MCF 10A (cell line): ENCODE data around the gene SEZ6L2. TPM values are rescaled to one million over a fixed set of nuclear protein-coding genes. Genes with fewer than 3 reads are reported as not detected.

Experiments
- BruUV-seq: library from RNA; stranded (reverse); fragments of 400-500 nt; replicated peaks from 2 replicates; lab custom pipeline; 2021; lab: Mats Ljungman, UMichigan
- CTCF ChIA-PET: fragments of 300-600 bp; sonication (Branson Sonifier 250); formaldehyde crosslinking; extraction: SDS; loops from one replicate; lab custom pipeline; 2021; ENCODE audit warnings: antibody characterized with exemption, inconsistent platforms; lab: Yijun Ruan, JAX
- POLR2A ChIA-PET: fragments of 300-600, 350-650 bp; sonication (Branson Sonifier 250); formaldehyde crosslinking; extraction: SDS; loops from one replicate; lab custom pipeline; 2020; ENCODE audit warnings: antibody characterized with exemption, inconsistent platforms; lab: Yijun Ruan, JAX
- DNase-seq: peaks from one replicate; pipeline ENCODE4 v3.0.0-alpha.2; 2018; ENCODE audit not compliant: unreplicated experiment
- H3K27ac Mint-ChIP-seq: one replicate; pipeline ENCODE4 v1.8.0; 2022; ENCODE audit warnings: mild to moderate bottlenecking, low read depth, mixed read lengths; ENCODE audit not compliant: unreplicated experiment
- H3K27me3 Mint-ChIP-seq: one replicate; pipeline ENCODE4 v1.8.0; 2022; ENCODE audit warnings: mixed read lengths; ENCODE audit not compliant: insufficient read depth, unreplicated experiment
- H3K36me3 Mint-ChIP-seq: one replicate; pipeline ENCODE4 v1.8.0; 2022; ENCODE audit warnings: mild to moderate bottlenecking, moderate library complexity, mixed read lengths; ENCODE audit not compliant: insufficient read depth, unreplicated experiment
- H3K4me1 Mint-ChIP-seq: one replicate; pipeline ENCODE4 v1.8.0; 2022; ENCODE audit warnings: mixed read lengths; ENCODE audit not compliant: insufficient read depth, unreplicated experiment
- H3K4me3 Mint-ChIP-seq: one replicate; pipeline ENCODE4 v1.8.0; 2022; ENCODE audit warnings: mild to moderate bottlenecking, moderate library complexity, mixed read lengths; ENCODE audit not compliant: unreplicated experiment
- H3K9me3 Mint-ChIP-seq: one replicate; pipeline ENCODE4 v1.8.0; 2022; ENCODE audit warnings: mixed read lengths; ENCODE audit not compliant: unreplicated experiment
- CTCF ChIP-seq: fragments of 200-600 bp; IDR thresholded peaks from one replicate; pipeline ENCODE4 v1.8.0; 2022; ENCODE audit warnings: antibody characterized with exemption, mild to moderate bottlenecking; ENCODE audit not compliant: unreplicated experiment
- intact Hi-C: fragments of 100-400 bp; cut with micrococcal nuclease; formaldehyde crosslinking; loops from 2 replicates; pipeline ENCODE4 v1.14.1; 2022
- total RNA-seq: library from RNA; stranded (reverse); gene quantifications from 2 replicates; pipeline ENCODE4 v1.2.3, GENCODE V29; 2022

The SEZ6L2 gene
- total RNA-seq, 1 experiment from 2014 or later, result 1.9 TPM

GRCh38 chr16:29844575-29845331, 54.6 kb downstream of the SEZ6L2 start:
- Mint-ChIP-seq H3K4me3 (no peak overlapping the region), H3K27me3 (no peaks in the 10 kb centered on the region), H3K4me1 (no peaks in the 10 kb centered on the region), H3K27ac (no peak overlapping the region), H3K36me3 (peaks cover 79% of the 10 kb centered on the region), H3K9me3 (no peaks in the 10 kb centered on the region)
- intact Hi-C loops, result no loop called here
- TF ChIP-seq CTCF, result no peak
- ChIA-PET POLR2A (interaction anchor here (0.6 to 1.6 kb wide), 4 partner anchors 8 to 175 kb away, joined by 3 read pairs; partner anchors contain the start of gene PAGR1), CTCF (interaction anchor here (0.6 to 2.1 kb wide), 4 partner anchors 10 to 144 kb away, joined by 3 to 6 read pairs (median 3); partner anchors contain the start of gene MVP)
- DNase-seq, result no peak
- no TSS peak for BruUV-seq

GRCh38 chr16:29843931-29844330, 55.4 kb downstream of the SEZ6L2 start:
- CTCF ChIA-PET, result interaction anchor here (0.7 kb wide), 1 partner anchor 24 kb away, joined by 3 read pairs; no protein-coding TSS in a partner anchor
- no peak for DNase-seq
- POLR2A ChIA-PET, result interaction anchor here (0.7 to 0.8 kb wide), 2 partner anchors 9 to 56 kb away, joined by 3 read pairs; no protein-coding TSS in a partner anchor

DNA sequence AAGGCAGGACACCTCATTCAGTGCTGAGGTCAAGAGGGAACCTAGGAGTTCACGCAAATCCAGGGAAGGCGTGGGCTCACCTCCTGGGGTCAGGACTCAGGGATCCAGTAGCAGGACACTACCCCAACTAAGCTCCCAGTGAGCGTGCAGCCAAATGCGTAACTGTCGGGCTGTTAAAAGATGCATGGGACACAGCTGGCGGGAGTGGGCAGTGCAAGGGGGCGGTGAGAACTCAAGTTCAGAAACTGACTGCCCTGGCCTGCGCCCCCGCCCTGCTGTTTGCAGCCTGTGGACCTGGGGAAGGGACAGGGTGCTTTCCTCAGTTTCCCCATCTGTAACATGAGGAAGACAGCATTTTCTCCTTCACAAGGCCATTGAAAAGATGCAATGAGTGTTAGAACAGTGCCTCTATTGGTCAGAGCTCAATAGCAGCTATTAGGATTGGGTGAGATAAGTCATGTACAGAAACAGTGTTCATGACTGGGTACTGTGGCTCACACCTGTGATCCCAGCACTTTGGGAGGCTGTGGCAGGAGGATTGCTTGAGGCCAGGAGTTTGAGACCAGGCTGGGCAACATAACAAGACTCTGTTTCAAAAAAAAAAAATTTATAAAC, 56.5 kb downstream of the SEZ6L2 start:
- no peaks in the 10 kb centered on the region for H3K4me1 Mint-ChIP-seq
- H3K4me3 Mint-ChIP-seq, result no peak overlapping the region
- DNase-seq, result no peak
- no peaks in the 10 kb centered on the region for H3K9me3 Mint-ChIP-seq
- peaks cover 79% of the 10 kb centered on the region for H3K36me3 Mint-ChIP-seq
- ChIA-PET CTCF (interaction anchor here (0.7 kb wide), 1 partner anchor 23 kb away, joined by 3 read pairs; no protein-coding TSS in a partner anchor), POLR2A (interaction anchor here (0.7 to 1.2 kb wide), 2 partner anchors 9 to 142 kb away, joined by 3 read pairs; no protein-coding TSS in a partner anchor)
- no peak overlapping the region for H3K27ac Mint-ChIP-seq
- intact Hi-C loops, result no loop called here
- no peak for TF ChIP-seq CTCF
- no peaks in the 10 kb centered on the region for H3K27me3 Mint-ChIP-seq
- BruUV-seq, result no TSS peak

More at GRCh38 chr16:29843931-29844330, 55.4 kb downstream of the SEZ6L2 start:
- Mint-ChIP-seq H3K4me1 (no peaks in the 10 kb centered on the region), H3K27me3 (no peaks in the 10 kb centered on the region), H3K4me3 (no peak overlapping the region), H3K27ac (no peak overlapping the region), H3K36me3 (peaks cover 79% of the 10 kb centered on the region), H3K9me3 (no peaks in the 10 kb centered on the region)
- no TSS peak for BruUV-seq
- intact Hi-C loops, result no loop called here
- no peak for TF ChIP-seq CTCF

DNA sequence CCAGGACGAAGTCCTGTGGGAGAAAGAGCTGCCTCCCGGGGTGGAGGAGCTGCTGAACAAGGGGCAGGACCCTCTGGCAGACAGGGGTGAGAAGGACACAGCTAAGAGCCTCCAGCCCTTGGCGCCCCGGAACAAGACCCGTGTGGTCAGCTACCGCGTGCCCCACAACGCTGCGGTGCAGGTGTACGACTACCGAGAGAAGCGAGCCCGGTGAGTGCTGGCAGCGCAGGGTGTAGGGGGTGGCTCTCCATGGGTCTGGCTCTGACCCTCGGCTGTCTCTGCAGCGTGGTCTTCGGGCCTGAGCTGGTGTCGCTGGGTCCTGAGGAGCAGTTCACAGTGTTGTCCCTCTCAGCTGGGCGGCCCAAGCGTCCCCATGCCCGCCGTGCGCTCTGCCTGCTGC, 57.7 kb downstream of the SEZ6L2 start:
- H3K27ac Mint-ChIP-seq, result no peak overlapping the region
- intact Hi-C loops, result no loop called here
- POLR2A ChIA-PET, result interaction anchor here (0.7 kb wide), 1 partner anchor 530 kb away, joined by 3 read pairs; no protein-coding TSS in a partner anchor

More for the DNA sequence above, 57.7 kb downstream of the SEZ6L2 start:
- peaks cover 81% of the 10 kb centered on the region for H3K36me3 Mint-ChIP-seq
- CTCF ChIA-PET, result interaction anchor here (0.8 kb wide), 1 partner anchor 22 kb away, joined by 3 read pairs; the partner anchor contains the start of gene MVP
- no peaks in the 10 kb centered on the region for H3K27me3 Mint-ChIP-seq
- no peak for TF ChIP-seq CTCF
- no peaks in the 10 kb centered on the region for H3K4me1 Mint-ChIP-seq
- no TSS peak for BruUV-seq
- H3K9me3 Mint-ChIP-seq, result no peaks in the 10 kb centered on the region
- H3K4me3 Mint-ChIP-seq, result no peak overlapping the region
- no peak for DNase-seq
